ENCODE data around the gene EPG5. TPM values are rescaled to one million over a fixed set of nuclear protein-coding genes. Genes with fewer than 3 reads are reported as not detected.

The EPG5 gene
- total and polyA plus RNA-seq, 2 donors from 2014 or later: 4.8 to 32.5 TPM

GRCh38 chr18:45847119-45847518, 120.0 kb downstream of the EPG5 start:
- Histone ChIP-seq H3K4me1 (ENCODE audit: control insufficient read depth in 2 of 3, insufficient read depth in 2 of 3, low read depth in 1 of 3, low read length in 3 of 3) (no peaks in the 10 kb centered on the region), H3K9me3 (ENCODE audit: control insufficient read depth in 2 of 3, insufficient read depth in 1 of 3, low read length in 3 of 3) (no peaks in the 10 kb centered on the region), H3K9ac (ENCODE audit: low read length in 3 of 3) (no peak overlapping the region), H3K27ac (ENCODE audit: low read depth in 2 of 2, low read length in 2 of 2) (no peak overlapping the region), H3K27me3 (ENCODE audit: control insufficient read depth, insufficient read depth, low read length) (no peaks in the 10 kb centered on the region), H3K4me3 (ENCODE audit: low read length in 3 of 3) (no peak overlapping the region), H3K36me3 (ENCODE audit: control insufficient read depth in 2 of 3, insufficient read depth in 3 of 3, low read length in 3 of 3) (peaks cover 0 to 6% (median 4%) of the 10 kb centered on the region in 3 donors)
- DNase-seq (no peak), FAIRE-seq (no peak)
- TF ChIP-seq, protein P1, sequence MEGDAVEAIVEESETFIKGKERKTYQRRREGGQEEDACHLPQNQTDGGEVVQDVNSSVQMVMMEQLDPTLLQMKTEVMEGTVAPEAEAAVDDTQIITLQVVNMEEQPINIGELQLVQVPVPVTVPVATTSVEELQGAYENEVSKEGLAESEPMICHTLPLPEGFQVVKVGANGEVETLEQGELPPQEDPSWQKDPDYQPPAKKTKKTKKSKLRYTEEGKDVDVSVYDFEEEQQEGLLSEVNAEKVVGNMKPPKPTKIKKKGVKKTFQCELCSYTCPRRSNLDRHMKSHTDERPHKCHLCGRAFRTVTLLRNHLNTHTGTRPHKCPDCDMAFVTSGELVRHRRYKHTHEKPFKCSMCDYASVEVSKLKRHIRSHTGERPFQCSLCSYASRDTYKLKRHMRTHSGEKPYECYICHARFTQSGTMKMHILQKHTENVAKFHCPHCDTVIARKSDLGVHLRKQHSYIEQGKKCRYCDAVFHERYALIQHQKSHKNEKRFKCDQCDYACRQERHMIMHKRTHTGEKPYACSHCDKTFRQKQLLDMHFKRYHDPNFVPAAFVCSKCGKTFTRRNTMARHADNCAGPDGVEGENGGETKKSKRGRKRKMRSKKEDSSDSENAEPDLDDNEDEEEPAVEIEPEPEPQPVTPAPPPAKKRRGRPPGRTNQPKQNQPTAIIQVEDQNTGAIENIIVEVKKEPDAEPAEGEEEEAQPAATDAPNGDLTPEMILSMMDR (IDR thresholded peaks at IDR 0.05; ENCODE audit: borderline replicate concordance, extremely low read depth, insufficient read depth): no peak
- intact Hi-C loops (cut with DNase I): loop anchor here (10.0 kb wide), 1 partner anchor 122 kb away; the partner anchor contains the start of gene SLC14A1

- no peak overlapping the region for H3K4me3 ChIP-seq (ENCODE audit: low read length in 3 of 3)
- intact Hi-C loops (cut with DNase I): loop anchor here (10.0 kb wide), 1 partner anchor 121 kb away; the partner anchor contains the start of gene SLC14A1
- peaks cover 0 to 5% (median 0%) of the 10 kb centered on the region in 3 donors for H3K36me3 ChIP-seq (ENCODE audit: control insufficient read depth in 2 of 3, insufficient read depth in 3 of 3, low read length in 3 of 3)
- no peak overlapping the region for H3K27ac ChIP-seq (ENCODE audit: low read depth in 2 of 2, low read length in 2 of 2)
- no peak for DNase-seq
- no peaks in the 10 kb centered on the region for H3K4me1 ChIP-seq (ENCODE audit: control insufficient read depth in 2 of 3, insufficient read depth in 2 of 3, low read depth in 1 of 3, low read length in 3 of 3)
- no peak overlapping the region for H3K9ac ChIP-seq (ENCODE audit: low read length in 3 of 3)
- no peak for FAIRE-seq
- TF ChIP-seq, protein P1 (IDR thresholded peaks at IDR 0.05; ENCODE audit: borderline replicate concordance, extremely low read depth, insufficient read depth): no peak
- H3K9me3 ChIP-seq (ENCODE audit: control insufficient read depth in 2 of 3, insufficient read depth in 1 of 3, low read length in 3 of 3): no peaks in the 10 kb centered on the region
- H3K27me3 ChIP-seq (ENCODE audit: control insufficient read depth, insufficient read depth, low read length): no peaks in the 10 kb centered on the region
Measured at GRCh38 chr18:45845410-45845809, 121.7 kb downstream of the EPG5 start.

- Histone ChIP-seq H3K36me3 (ENCODE audit: control insufficient read depth in 2 of 3, insufficient read depth in 3 of 3, low read length in 3 of 3) (peaks cover 0 to 5% (median 0%) of the 10 kb centered on the region in 3 donors), H3K27ac (ENCODE audit: low read depth in 2 of 2, low read length in 2 of 2) (no peak overlapping the region), H3K9ac (ENCODE audit: low read length in 3 of 3) (no peak overlapping the region), H3K4me1 (ENCODE audit: control insufficient read depth in 2 of 3, insufficient read depth in 2 of 3, low read depth in 1 of 3, low read length in 3 of 3) (no peaks in the 10 kb centered on the region), H3K9me3 (ENCODE audit: control insufficient read depth in 2 of 3, insufficient read depth in 1 of 3, low read length in 3 of 3) (no peaks in the 10 kb centered on the region), H3K27me3 (ENCODE audit: control insufficient read depth, insufficient read depth, low read length) (no peaks in the 10 kb centered on the region), H3K4me3 (ENCODE audit: low read length in 3 of 3) (no peak overlapping the region)
- intact Hi-C loops (cut with DNase I): loop anchor here (10.0 kb wide), 1 partner anchor 120 kb away; the partner anchor contains the start of gene SLC14A1
- FAIRE-seq (no peak), DNase-seq (no peak)
- TF ChIP-seq, protein P1 (IDR thresholded peaks at IDR 0.05; ENCODE audit: borderline replicate concordance, extremely low read depth, insufficient read depth): no peak
Measured at GRCh38 chr18:45844938-45845337, 122.2 kb downstream of the EPG5 start.

GRCh38 chr18:45843019-45843418, 124.1 kb downstream of the EPG5 start:
- DNase-seq (no peak), FAIRE-seq (no peak)
- H3K27me3 ChIP-seq (ENCODE audit: control insufficient read depth, insufficient read depth, low read length): peaks cover 11% of the 10 kb centered on the region
- no peak overlapping the region for H3K4me3 ChIP-seq (ENCODE audit: low read length in 3 of 3)
- H3K9me3 ChIP-seq (ENCODE audit: control insufficient read depth in 2 of 3, insufficient read depth in 1 of 3, low read length in 3 of 3): no peaks in the 10 kb centered on the region
- intact Hi-C loops (cut with DNase I): loop anchor here (10.0 kb wide), 1 partner anchor 118 kb away; the partner anchor contains the start of gene SLC14A1
- no peaks in the 10 kb centered on the region for H3K36me3 ChIP-seq (ENCODE audit: control insufficient read depth in 2 of 3, insufficient read depth in 3 of 3, low read length in 3 of 3)
- peaks cover 0 to 3% (median 1%) of the 10 kb centered on the region in 3 donors for H3K4me1 ChIP-seq (ENCODE audit: control insufficient read depth in 2 of 3, insufficient read depth in 2 of 3, low read depth in 1 of 3, low read length in 3 of 3)
- H3K27ac ChIP-seq (ENCODE audit: low read depth in 2 of 2, low read length in 2 of 2): no peak overlapping the region
- TF ChIP-seq, protein P1 (IDR thresholded peaks at IDR 0.05; ENCODE audit: borderline replicate concordance, extremely low read depth, insufficient read depth): no peak
- no peak overlapping the region for H3K9ac ChIP-seq (ENCODE audit: low read length in 3 of 3)

Data from kidney (tissue), 14 donors.